Frontal cortex (tissue), 4 donors: ENCODE measurements around the gene PRAMEF9. TPM values are rescaled to one million over a fixed set of nuclear protein-coding genes. Genes with fewer than 3 reads are reported as not detected.
"Not testable (repeated sequence)": the region's sequence is repeated elsewhere in the genome, so short reads cannot be mapped to it uniquely, and the experiment has no call there.

Experiments used
- DNase-seq, 2 donors: peaks; one replicate each; pipeline ENCODE4 v3.0.0; 2012; ENCODE audit warnings: low spot score in 2 of 2
- FAIRE-seq: peaks from 2 replicates; lab custom pipeline; 2012; peaks lifted over from hg19 to GRCh38; lab: Jason Lieb, UNC
- total RNA-seq: library from RNA; depleted of rRNA; stranded (reverse); fragments of >200 nt; gene quantifications from one replicate; pipeline ENCODE4 v1.2.3, GENCODE V29; 2014
- donor health status: control.
- donor health status: control.
- donor health status: control.

Gene PRAMEF9
- not detected for total RNA-seq

- not testable (repeated sequence) for FAIRE-seq
These were observed at the start of gene PRAMEF9 for GRCh38 chr1:13171548-13171947. TSS of gene PRAMEF9 (plus strand) at chr1:13171848. CDS start at chr1:13175281, 3,433 bp downstream.

GRCh38 chr1:13155909-13156308 is 15.7 kb upstream of the PRAMEF9 start, which contains the start of gene PRAMEF26:
TSS of gene PRAMEF26 (minus strand) at chr1:13156009. CDS start at chr1:13153095, 2,914 bp downstream.
- not testable (repeated sequence) for DNase-seq, FAIRE-seq

More at GRCh38 chr1:13171548-13171947, at the start of gene PRAMEF9:
- DNase-seq = not testable (repeated sequence)

- FAIRE-seq = not testable (repeated sequence)
These were observed 6.1 kb upstream of the PRAMEF9 start, which contains the start of gene HNRNPCL4 for GRCh38 chr1:13165531-13165930. TSS of gene HNRNPCL4 (minus strand) at chr1:13165631. CDS start at chr1:13165467, 164 bp downstream.

GRCh38 chr1:13201309-13201708 is 29.7 kb downstream of the PRAMEF9 start, which contains the start of gene PRAMEF13:
TSS of gene PRAMEF13 (minus strand) at chr1:13201409. CDS start at chr1:13199589, 1,820 bp downstream.
- not testable (repeated sequence) for DNase-seq, FAIRE-seq

More at GRCh38 chr1:13165531-13165930, 6.1 kb upstream of the PRAMEF9 start, which contains the start of gene HNRNPCL4:
- not testable (repeated sequence) for DNase-seq

GRCh38 chr1:13208712-13209111 is 37.1 kb downstream of the PRAMEF9 start:
- not testable (repeated sequence) for FAIRE-seq, DNase-seq

- not testable (repeated sequence) for FAIRE-seq, DNase-seq
These were observed 45.0 kb downstream of the PRAMEF9 start for GRCh38 chr1:13216619-13217018.

GRCh38 chr1:13219203-13219602 is 47.6 kb downstream of the PRAMEF9 start:
- FAIRE-seq, DNase-seq: not testable (repeated sequence)

GRCh38 chr1:13222788-13223187 is 51.1 kb downstream of the PRAMEF9 start:
- DNase-seq = not testable (repeated sequence)

GRCh38 chr1:13224480-13225060 is 52.9 kb downstream of the PRAMEF9 start:
- FAIRE-seq (no peak), DNase-seq (no peak)

More at GRCh38 chr1:13222788-13223187, 51.1 kb downstream of the PRAMEF9 start:
- not testable (repeated sequence) for FAIRE-seq

- not testable (repeated sequence) for FAIRE-seq
These were observed 54.1 kb downstream of the PRAMEF9 start, which contains the start of gene PRAMEF18 for GRCh38 chr1:13225675-13226204. TSS of gene PRAMEF18 (minus strand) at chr1:13226154. CDS start at chr1:13226106, 48 bp downstream.

GRCh38 chr1:13227271-13228055 is 55.8 kb downstream of the PRAMEF9 start:
- DNase-seq, FAIRE-seq: not testable (repeated sequence)

More at GRCh38 chr1:13225675-13226204, 54.1 kb downstream of the PRAMEF9 start, which contains the start of gene PRAMEF18:
- DNase-seq = not testable (repeated sequence)

- no peak for FAIRE-seq
- no peak for DNase-seq
These were observed 56.7 kb downstream of the PRAMEF9 start for GRCh38 chr1:13228343-13228781.

Other genes with a start within 250 kb of the PRAMEF9 start
- not detected for gene PRAMEF6, start 224.3 kb upstream of the PRAMEF9 start, total RNA-seq
- not detected for gene PRAMEF27, start 115.3 kb upstream of the PRAMEF9 start, total RNA-seq
- gene HNRNPCL3, start 111.1 kb upstream of the PRAMEF9 start, total RNA-seq = not detected
- not detected for gene PRAMEF25, start 101.1 kb upstream of the PRAMEF9 start, total RNA-seq
- gene HNRNPCL2, start 55.0 kb upstream of the PRAMEF9 start, total RNA-seq = not detected
- gene PRAMEF26, start 15.8 kb upstream of the PRAMEF9 start, total RNA-seq = not detected
- gene HNRNPCL4, start 6.2 kb upstream of the PRAMEF9 start, total RNA-seq = not detected
- not detected for gene PRAMEF13, start 29.6 kb downstream of the PRAMEF9 start, total RNA-seq
- not detected for gene PRAMEF18, start 54.3 kb downstream of the PRAMEF9 start, total RNA-seq
- not detected for gene PRAMEF5, start 82.3 kb downstream of the PRAMEF9 start, total RNA-seq
- gene PRAMEF8, start 113.3 kb downstream of the PRAMEF9 start, total RNA-seq = not detected
- gene PRAMEF33, start 131.7 kb downstream of the PRAMEF9 start, total RNA-seq = not detected
- gene PRAMEF15, start 143.7 kb downstream of the PRAMEF9 start, total RNA-seq = not detected
- not detected for gene PRAMEF14, start 175.3 kb downstream of the PRAMEF9 start, total RNA-seq
- not detected for gene PRAMEF19, start 200.1 kb downstream of the PRAMEF9 start, total RNA-seq
- gene PRAMEF17, start 217.8 kb downstream of the PRAMEF9 start, total RNA-seq = not detected
- gene PRAMEF20, start 238.6 kb downstream of the PRAMEF9 start, total RNA-seq = not detected